Stimulated activated CD8-positive, alpha-beta memory T cell treated with anti-CD3 and anti-CD28 coated beads, Interleukin-12 subunit alpha, Interleukin-12 subunit beta, amount 100 ng/mL, for 4 hours (primary cell): ENCODE results near the gene HNF4A.

Experiments
- DNase-seq: peaks from one replicate; pipeline ENCODE4 v3.0.0-alpha.2; 2020; ENCODE audit warnings: low read depth

Gene HNF4A

DNA sequence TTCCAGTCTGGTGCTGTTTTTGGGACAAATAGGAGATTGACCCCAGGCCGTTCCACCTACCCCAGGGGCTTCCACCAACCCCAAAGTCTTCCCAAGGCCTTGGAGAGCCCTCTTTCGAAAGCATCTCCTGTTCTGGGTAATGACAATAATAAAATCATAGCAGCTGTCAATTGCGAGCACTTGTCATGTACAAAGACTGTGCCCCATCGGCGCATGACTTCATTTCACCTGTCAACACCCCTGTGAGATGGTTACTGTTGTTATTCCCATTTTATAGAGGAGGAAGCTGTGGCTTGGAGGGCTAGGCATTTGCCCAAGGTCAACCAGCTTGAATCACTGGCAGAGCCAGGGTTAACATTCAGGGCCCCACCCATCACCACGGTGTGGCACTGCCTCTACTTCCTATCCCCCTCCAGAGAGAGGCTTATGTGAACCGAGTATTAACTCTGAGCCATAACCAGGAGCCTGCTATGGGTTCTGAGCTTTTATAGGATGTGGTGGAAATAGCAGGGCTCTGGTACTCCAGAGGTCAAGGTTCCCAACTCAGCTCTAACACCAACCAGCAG is 51.2 kb downstream of the HNF4A start:
- no peak for DNase-seq

DNA sequence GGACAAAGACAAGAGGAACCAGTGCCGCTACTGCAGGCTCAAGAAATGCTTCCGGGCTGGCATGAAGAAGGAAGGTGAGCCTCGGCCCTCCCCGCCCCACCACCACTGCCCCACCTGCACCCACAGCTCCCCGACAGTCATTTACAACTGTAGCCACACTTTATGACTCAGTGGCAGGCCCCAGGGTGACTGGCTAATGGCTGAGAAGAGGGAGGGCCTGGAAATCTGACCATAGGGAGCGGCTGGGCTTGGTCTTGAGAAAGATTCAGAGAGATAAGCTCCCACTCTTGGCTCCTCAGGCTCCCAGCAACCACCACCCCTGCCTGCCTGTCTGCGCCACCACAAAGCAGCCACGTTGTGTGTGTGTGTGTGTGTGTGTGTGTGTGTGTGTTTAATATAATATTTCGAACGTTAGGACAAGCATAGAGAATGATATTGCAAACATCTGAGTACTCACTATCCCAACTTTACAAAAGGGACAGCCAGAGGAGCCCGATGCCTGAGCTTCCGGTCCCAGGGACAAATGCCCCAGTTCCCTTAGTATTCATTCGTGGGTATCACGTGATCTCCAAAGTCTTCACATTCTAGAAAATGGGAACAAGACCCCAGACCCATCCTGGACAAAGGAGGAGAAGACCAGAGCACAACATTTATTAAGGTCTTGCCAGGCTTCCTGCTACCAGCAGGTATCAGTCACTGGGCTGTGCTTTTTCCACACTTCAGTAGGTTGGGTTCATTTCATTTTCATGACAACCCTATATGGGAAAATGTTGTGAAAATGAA is 52.1 kb downstream of the HNF4A start:
- DNase-seq: no peak

DNA sequence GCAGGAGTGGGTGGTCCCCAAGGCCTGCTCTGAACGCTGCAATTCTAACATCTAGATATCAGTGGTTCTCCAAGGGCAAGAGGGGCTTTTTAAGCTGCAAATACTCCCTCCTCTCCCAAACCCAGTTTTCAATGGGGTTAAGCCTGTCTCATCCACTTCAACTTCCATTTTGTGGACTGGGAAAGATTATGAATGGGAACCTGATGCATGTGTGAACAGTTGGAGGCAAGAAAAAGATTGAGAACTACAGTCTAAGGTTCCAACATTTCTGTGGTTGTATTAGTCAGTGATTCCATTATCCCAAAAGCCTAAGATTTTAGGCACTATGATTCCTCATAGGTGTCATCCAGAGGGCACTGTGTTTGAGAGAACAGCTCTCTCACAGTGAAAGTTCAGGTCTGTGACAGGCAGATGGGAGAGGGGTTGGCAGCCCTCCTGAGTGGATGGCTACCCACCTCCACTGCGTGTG is 53.7 kb downstream of the HNF4A start:
- DNase-seq: no peak

DNA sequence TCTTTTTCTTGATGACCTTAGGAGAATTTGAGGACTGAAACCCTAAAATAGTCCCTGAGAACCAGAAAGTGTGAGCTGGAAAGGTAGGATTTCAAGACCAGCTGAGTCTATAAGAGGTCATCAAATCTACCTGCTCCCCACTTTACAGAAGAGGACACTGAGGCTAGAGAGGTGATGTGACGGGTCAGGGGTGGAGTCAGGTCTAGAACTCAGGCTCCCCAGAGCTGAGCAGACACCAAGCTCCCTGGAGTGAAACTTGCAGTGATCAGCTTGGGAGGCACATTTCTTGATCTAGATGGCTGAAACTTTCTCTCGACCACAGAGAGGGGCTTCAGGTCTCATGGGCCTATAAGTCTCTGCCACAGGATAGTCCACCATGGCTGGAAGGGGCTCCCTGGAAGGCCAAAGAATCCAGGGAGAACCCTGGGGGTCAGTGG is 55.1 kb downstream of the HNF4A start:
- no peak for DNase-seq

DNA sequence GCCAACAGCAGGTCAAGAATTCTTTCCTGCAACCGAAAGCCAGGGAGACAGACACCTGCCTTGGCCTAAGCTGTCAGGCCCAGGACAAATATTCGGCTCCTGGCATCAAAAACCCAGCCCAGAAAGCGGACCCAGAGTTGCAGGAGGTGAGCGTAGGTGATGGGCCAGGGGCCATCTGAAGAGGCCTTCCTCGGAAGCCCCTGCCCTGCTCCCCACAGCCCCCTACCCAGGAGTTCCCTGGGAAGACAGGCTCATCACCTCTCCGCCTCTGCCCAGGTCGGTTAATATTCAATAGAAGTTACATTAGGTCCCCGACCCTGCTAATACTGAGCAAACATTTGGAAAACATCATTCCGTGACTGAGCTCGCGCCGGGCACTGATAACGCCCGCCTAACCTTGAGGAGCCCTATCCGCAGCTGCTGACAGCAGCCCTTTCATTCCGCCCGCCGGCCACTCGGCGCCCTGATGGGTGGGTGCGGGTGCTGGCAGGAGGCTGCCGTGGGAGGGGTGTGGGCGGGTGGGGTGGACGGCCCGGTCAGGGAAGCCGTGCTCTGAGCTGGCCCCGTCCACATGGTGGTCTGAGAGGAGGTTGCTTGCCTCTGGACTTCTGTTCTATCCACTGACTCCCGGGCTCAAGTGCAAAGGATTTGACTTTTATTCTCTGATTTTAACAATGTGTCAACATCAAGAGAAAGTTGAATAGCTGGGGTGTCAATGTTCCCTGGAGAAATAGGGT is 55.7 kb downstream of the HNF4A start:
- no peak for DNase-seq

DNA sequence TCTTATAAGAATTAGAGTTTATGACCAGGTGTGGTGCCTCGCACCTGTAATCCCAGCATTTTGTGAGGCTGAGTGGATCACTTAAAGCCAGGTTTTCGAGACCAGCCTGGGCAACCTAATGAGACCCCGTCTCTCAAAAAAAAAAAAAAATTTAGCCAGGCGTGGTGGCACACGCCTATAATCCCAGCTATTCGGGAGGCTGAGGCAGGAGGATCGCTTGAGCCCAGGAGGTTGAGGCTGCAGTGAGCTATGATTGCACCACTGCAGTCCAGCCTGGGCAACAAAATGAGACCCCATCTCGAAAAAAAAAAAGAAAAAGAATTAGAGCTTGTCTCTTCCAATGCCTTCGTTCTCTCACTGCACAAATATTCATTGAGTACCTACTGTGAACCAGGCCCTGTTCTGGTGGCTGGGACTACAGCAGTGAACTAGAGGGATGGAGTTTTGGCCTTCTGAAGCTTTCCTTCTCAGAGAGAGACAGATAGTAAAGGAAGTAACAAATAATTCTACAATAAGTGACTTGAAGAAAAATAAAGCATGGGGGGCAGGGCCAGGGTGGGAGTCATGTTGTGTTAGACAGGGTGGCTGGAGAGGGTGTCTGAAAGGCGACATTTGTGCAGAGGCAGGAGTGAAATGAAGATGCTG is 56.4 kb downstream of the HNF4A start:
- no peak for DNase-seq

DNA sequence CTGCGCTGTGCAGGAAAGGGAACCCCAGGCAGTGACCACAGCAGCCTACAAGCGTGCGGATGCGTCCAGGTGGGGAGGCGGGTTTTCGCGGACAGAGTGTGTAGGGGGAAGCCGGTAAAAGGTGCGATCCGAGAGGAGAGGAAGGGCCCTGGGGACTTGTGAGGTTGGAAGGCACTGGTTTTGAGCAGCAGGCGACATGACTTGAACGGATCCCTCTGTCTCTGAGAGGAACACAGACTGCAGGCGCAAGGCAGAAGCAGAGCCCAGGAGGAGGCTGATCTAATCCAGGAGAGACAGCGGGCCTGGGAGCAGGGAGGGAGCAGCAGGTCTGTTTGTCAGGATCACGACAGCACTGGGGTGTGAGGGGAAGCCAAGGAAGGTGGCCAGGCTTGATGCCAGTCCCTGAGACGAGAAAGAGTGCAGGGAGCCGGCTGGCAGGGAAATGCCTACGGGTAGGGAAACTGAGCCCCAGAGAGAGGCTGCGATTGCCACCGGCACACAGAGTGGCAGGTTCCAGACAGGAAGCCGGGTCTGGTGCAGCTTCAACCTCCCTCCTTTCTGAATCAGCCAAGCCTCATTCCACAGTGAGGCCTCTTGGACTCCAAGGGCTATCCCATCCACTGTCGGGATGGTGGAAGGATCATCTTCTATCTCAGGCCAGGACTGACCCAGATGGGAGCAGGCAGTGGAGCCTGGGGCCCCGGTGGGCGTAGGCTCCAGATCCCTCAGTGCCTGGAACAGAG is 57.1 kb downstream of the HNF4A start:
- no peak for DNase-seq

DNA sequence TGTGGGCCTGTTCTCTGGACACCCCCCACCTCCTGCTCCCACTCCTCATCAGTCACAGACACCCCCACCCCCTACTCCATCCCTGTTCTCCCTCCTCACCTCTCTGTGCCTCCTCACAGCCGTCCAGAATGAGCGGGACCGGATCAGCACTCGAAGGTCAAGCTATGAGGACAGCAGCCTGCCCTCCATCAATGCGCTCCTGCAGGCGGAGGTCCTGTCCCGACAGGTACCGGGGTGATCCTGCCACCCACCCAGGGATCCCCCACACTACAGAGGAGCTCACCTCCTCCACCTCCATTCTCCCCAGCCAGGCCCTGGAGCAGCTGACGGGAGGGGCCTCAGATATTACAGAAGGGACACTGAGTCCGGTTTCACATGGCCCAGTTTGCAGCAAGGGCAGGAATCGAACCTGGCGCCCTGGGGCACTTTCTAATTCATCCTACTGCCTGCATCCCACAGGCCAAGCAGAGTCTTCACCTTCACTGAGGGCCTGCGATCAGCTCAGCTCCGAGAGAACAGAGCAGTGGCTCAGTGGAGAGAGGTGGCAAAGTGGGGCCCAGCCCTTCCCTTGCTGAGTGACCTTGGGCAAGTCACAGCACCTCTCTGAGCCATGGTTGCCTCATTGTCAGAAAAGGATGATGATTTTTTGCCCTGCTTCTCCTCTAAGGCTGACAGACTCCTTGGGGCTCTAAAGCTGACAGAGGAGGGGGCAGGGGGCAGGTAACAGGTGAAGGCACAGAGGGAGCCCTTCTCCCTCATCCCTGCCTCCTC is 58.3 kb downstream of the HNF4A start:
- DNase-seq: no peak

DNA sequence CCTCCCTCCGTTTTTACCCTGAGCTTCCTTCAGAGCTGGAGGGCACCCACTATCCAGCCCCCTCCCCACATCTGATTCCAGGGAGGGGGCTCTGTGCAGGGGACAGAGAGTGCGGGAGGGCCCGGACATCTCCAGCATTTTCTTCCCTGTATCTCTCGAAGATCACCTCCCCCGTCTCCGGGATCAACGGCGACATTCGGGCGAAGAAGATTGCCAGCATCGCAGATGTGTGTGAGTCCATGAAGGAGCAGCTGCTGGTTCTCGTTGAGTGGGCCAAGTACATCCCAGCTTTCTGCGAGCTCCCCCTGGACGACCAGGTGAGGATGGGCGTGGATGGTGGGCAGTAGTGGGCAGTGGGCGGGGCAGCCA is 58.8 kb downstream of the HNF4A start:
- no peak for DNase-seq

DNA sequence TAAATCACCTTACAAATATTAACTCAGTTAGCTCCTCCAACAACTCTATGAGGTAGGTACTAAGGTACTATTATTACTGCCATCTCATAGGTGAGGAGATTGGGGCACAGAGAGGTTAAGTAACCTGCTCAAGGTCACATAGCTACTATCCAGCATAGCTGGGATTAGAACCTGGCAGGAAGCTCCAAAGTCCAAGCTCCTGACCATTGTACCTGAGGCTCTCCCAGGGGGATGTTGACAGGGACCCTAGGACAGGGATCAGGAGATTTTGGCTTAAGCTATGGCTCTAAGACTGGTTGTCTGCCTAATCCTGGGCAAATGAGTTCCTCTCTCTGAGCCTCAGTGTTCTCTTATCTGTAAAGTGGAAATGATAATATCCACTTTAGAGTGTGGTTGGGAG is 59.3 kb downstream of the HNF4A start:
- DNase-seq: no peak

DNA sequence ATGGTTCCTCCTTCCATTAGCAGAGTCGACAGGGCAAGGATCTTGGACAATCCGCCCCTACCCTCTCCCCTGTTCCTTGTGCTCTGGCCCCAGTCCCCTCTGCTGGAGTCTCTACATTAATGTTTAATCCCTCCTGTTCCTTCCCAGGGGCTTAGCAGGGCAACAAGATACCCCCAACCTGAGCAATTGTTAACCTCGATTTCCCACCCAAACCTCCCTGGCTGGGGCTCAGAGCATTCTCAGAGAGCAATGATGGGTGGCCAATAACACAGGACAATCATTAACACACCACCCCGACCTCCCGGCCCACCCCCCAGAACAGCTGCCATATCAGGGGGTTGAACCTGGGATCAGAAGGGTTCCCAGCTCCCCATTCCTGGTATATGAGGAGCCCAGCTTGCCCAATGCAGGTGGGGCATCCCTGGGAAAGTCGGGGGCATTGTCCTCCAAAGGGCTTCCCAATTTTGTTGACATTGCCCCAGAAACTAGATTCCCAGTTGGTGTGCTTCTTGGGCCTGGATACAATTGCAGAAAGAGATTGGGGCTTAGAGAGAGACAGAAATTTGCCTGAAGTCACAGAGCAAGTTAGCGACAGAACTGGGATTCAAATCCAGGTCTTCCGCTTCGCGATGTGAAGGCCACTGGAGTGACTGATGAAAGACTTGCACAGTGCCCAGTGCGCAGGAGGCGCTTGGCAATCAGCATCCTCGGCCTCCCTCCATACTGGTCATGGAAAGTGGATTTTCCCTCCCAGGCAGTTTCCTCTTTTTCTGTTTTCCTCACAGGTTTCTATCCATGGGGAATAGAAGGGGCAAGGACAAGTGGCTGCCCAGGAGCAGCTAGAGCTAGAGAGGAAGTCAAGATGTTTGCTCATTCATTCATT is 60.6 kb downstream of the HNF4A start:
- DNase-seq: no peak

DNA sequence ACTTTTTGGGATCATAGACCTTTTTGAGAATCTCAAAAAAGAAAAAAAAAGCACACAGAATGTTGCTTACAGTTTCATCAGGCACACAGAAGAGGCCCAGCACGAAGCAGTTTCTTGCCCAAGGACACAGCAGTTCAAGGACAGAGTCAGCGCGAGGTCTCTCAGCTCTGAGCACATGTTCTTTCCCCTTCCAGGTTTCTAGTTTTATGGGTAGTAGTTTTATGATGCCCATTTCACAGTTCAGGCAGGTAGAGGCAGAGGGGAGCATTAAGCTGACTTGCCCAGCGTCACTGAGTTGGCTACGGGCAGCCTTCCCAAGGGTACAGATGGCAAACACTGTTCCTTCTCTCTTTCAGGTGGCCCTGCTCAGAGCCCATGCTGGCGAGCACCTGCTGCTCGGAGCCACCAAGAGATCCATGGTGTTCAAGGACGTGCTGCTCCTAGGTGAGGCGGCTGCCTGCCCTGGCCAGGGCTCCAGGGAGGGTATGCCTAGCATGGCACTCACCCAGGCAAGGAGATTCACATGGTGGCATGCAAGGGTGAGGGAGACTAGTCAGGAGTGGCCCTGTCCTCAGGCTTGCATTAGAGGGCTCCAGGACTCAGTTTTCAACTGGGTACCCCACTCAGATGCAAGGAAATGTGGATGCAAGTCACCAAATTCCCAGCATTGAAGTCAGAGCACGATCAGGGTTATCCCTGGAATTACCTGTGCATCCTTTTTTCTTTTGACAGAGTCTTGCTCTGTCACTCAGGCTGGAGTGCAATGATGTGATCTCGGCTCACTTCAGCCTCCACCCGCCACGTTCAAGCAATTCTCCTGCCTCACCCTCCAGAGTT is 62.8 kb downstream of the HNF4A start:
- no peak for DNase-seq

DNA sequence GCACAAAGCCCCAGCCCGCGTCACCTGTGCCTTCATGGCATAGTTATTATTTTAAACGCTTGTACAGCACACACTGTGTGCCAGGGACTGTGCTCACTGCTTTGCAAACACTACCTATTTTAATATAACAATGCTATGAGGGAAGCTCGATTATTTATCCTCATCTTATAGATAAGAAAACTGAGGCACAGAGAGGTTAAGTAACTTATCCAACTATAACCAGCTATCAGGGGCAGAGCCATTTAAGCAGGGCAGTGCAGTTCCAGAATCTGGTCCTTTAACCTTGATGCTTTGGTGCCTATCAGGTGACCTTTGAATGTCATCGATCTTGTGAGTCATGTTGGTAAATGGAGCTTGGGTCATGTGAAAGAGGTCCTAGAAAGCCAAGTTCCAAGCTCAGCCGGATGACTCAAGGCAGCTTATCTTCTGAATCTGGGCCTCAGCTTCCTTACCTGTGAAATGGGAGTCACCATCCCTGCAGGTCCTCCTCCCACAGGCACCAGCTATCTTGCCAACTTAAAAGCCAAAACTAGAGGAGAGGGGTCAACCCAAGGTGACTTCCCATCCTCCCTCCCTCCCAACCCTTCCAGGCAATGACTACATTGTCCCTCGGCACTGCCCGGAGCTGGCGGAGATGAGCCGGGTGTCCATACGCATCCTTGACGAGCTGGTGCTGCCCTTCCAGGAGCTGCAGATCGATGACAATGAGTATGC is 63.8 kb downstream of the HNF4A start:
- DNase-seq: no peak

DNA sequence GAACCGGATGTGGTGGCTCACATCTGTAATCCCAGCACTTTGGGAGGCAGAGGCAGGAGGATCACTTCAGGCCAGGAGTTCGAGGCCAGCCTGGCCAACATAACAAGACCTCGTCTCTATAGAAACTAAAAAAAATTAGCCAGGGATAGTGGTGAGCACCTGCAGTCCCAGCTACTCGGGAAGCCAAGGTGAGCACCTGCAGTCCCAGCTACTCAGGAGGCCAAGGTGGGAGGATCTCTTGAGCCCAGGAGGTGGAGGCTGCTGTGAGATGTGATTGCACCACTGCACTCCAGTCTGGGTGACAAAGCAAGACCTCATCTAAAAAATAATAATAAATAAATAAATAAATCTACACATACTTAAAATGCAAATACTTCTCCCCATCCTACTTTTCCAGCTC is 65.0 kb downstream of the HNF4A start:
- DNase-seq: no peak

DNA sequence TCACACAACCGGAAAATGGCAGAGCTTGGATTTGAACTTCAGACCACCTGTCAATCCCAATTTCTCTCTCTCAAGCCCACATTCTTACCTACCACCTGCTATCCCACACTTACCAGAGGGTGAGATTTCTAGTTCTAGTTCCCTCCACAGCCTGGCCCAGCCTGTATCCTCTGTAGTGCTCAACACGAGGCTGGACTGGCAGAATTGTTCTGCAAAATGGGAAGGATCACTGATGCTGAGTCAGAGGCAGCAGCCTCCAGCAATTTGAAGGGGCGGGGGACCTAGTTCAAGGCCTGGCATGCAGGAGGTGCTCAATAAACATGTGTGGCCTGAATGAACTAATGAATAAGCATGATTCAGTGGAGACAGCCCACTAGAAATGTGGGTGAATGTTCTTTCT is 66.6 kb downstream of the HNF4A start:
- no peak for DNase-seq

DNA sequence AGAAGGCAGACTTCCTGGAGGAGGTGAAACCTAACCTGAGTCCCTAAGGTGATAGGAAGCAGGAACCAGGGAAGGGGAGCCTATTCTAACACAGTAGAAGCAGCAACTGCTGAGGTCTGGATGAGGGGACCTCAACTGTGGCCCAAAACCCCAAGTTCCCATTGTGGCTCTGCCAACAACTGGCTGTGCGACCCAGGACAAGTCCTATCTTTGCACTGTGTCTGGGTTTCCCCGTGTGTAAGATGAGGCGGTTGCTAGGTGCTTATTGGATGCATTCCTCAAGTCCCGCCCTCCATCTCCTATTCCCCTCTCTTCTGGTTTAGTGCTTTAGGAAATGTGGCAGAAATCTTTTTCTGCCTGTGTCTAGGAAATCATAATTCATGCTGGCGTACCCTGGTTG is 68.0 kb downstream of the HNF4A start:
- no peak for DNase-seq

DNA sequence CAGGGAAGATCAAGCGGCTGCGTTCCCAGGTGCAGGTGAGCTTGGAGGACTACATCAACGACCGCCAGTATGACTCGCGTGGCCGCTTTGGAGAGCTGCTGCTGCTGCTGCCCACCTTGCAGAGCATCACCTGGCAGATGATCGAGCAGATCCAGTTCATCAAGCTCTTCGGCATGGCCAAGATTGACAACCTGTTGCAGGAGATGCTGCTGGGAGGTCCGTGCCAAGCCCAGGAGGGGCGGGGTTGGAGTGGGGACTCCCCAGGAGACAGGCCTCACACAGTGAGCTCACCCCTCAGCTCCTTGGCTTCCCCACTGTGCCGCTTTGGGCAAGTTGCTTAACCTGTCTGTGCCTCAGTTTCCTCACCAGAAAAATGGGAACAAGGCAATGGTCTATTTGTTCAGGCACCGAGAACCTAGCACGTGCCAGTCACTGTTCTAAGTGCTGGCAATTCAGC is 68.6 kb downstream of the HNF4A start:
- DNase-seq: no peak

DNA sequence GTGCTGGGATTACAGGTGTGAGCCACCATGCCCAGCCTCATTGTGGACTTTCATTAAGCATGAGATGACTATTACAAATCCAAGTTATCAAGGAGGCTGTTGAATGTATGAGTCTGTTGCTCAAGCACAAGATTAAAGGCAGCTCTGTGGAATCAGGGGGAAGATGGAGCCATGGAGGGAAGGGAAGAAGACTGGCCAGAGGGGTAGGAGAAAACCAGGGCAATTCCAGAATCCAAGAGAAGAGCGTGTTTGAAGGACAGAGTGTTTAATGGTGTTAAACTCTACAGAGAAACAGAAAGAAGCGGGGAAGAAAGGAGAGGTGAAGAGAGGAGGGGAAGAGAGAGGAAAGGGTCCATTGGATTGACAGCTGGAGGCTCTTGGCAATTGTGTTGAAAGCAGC is 70.4 kb downstream of the HNF4A start:
- DNase-seq: no peak
